SH-SY5Y (cell line): ENCODE data around the gene HSCB.

Source experiments
- GATA2 ChIP-seq: IDR thresholded peaks from 2 replicates; pipeline ENCODE4 v1.6.1; 2011; ENCODE audit warnings: mild to moderate bottlenecking, low read depth, low read length
- GATA3 ChIP-seq: IDR thresholded peaks from 2 replicates; pipeline ENCODE4 v1.6.1; 2011; ENCODE audit warnings: low read depth, mild to moderate bottlenecking, low read length, moderate library complexity

GRCh38 chr22:28706845-28707244 lies 35.0 kb upstream of the HSCB start:
- TF ChIP-seq GATA2, result no peak
- no peak for TF ChIP-seq GATA3
